Fibroblast of pulmonary artery (primary cell): ENCODE measurements around the gene RNF4.

ENCODE experiments used
- DNase-seq: peaks from one replicate; pipeline ENCODE4 v3.0.0-alpha.2; 2010; ENCODE audit warnings: low read depth
- H3K4me3 ChIP-seq: replicated peaks from 2 replicates; pipeline ENCODE4 v1.5.1; 2011; ENCODE audit warnings: low read depth, mild to moderate bottlenecking, control low read depth, low read length, moderate library complexity
- CTCF ChIP-seq: IDR thresholded peaks from 2 replicates; pipeline ENCODE4 v1.5.1; 2011; ENCODE audit warnings: mild to moderate bottlenecking, control low read depth, low read length, inconsistent platforms; ENCODE audit errors: missing control alignments

Gene RNF4

GRCh38 chr4:2450394-2451035 is 18.4 kb upstream of the RNF4 start:
- TF ChIP-seq CTCF: no peak
- no peak for DNase-seq
- H3K4me3 ChIP-seq: no peak overlapping the region

- no peak for TF ChIP-seq CTCF
- no peak overlapping the region for H3K4me3 ChIP-seq
- no peak for DNase-seq
Observed at GRCh38 chr4:2451036-2451520, 17.8 kb upstream of the RNF4 start.

- H3K4me3 ChIP-seq: no peak overlapping the region
- no peak for DNase-seq
- no peak for TF ChIP-seq CTCF
Observed at GRCh38 chr4:2451821-2452785, 16.8 kb upstream of the RNF4 start.

GRCh38 chr4:2457481-2458295 is 11.2 kb upstream of the RNF4 start:
- no peak for DNase-seq
- no peak overlapping the region for H3K4me3 ChIP-seq
- TF ChIP-seq CTCF: no peak

GRCh38 chr4:2458546-2459491 is 10.1 kb upstream of the RNF4 start:
- no peak for DNase-seq
- no peak for TF ChIP-seq CTCF
- H3K4me3 ChIP-seq: no peak overlapping the region
